DOHH2 (cell line): ENCODE data around the gene OPRD1.

Experiments used
- H3F3A ChIP-seq: fragments of 200-600 bp; sonication (generic), shearing (Covaris generic); 2 replicates; pipeline ENCODE4 v1.6.0; 2016; ENCODE audit warnings: antibody characterized with exemption, mild to moderate bottlenecking; ENCODE audit not compliant: control insufficient read depth, insufficient read depth
- H3K27ac ChIP-seq: fragments of 200-600 bp; sonication (generic); 2 replicates; pipeline ENCODE4 v1.5.1; 2014; ENCODE audit warnings: low read depth, mild to moderate bottlenecking, low read length, moderate library complexity
- H3K27me3 ChIP-seq: fragments of 200-600 bp; sonication (generic); 2 replicates; pipeline ENCODE4 v1.6.1; 2014; ENCODE audit warnings: mild to moderate bottlenecking, low read length, mixed read lengths; ENCODE audit not compliant: control insufficient read depth
- H3K36me3 ChIP-seq: fragments of 200-600 bp; sonication (generic); 2 replicates; pipeline ENCODE4 v1.6.1; 2014; ENCODE audit warnings: mild to moderate bottlenecking, low read length, moderate library complexity, mixed read lengths; ENCODE audit not compliant: control insufficient read depth
- H3K4me1 ChIP-seq: fragments of 200-600 bp; sonication (generic); 2 replicates; pipeline ENCODE4 v1.6.1; 2014; ENCODE audit warnings: mild to moderate bottlenecking, low read length, mixed read lengths; ENCODE audit not compliant: control insufficient read depth
- H3K4me2 ChIP-seq: fragments of 200-600 bp; sonication (generic); 2 replicates; pipeline ENCODE4 v1.6.0; 2014; ENCODE audit warnings: mild to moderate bottlenecking, low read length, moderate library complexity
- H3K4me3 ChIP-seq: fragments of 200-600 bp; sonication (generic); 2 replicates; pipeline ENCODE4 v1.5.1; 2014; ENCODE audit warnings: mild to moderate bottlenecking, low read length, mixed read lengths
- H3K79me2 ChIP-seq: fragments of 200-600 bp; sonication (generic); 2 replicates; pipeline ENCODE4 v1.6.1; 2014; ENCODE audit warnings: mild to moderate bottlenecking, low read length, mixed read lengths; ENCODE audit not compliant: control insufficient read depth
- H3K9me2 ChIP-seq: fragments of 200-600 bp; sonication (generic); replicated peaks from 2 replicates; pipeline ENCODE4 v1.6.1; 2014; ENCODE audit warnings: mild to moderate bottlenecking, low read length, mixed read lengths; ENCODE audit not compliant: control insufficient read depth
- H3K9me3 ChIP-seq: fragments of 200-600 bp; sonication (generic); 2 replicates; pipeline ENCODE4 v1.6.1; 2014; ENCODE audit warnings: antibody characterized with exemption, low read length, mixed read lengths; ENCODE audit not compliant: control insufficient read depth, insufficient read depth
- H4K20me1 ChIP-seq: fragments of 200-600 bp; sonication (generic); 2 replicates; pipeline ENCODE4 v1.6.0; 2014; ENCODE audit warnings: low read depth, mild to moderate bottlenecking, antibody characterized with exemption, low read length, moderate library complexity; ENCODE audit not compliant: control insufficient read depth, insufficient read depth
- EZH2phosphoT487 ChIP-seq: fragments of 200-600 bp; sonication (generic); IDR thresholded peaks from 2 replicates; pipeline ENCODE4 v1.6.1; 2017; ENCODE audit warnings: borderline replicate concordance, mild to moderate bottlenecking, antibody characterized with exemption, low read length, moderate library complexity, mixed read lengths
- TF ChIP-seq, protein P1 (sequence below): fragments of 200-600 bp; sonication (generic); IDR thresholded peaks from one replicate; pipeline ENCODE4 v1.5.1; 2014; ENCODE audit warnings: antibody characterized with exemption, mild to moderate bottlenecking, low read depth, low read length; ENCODE audit not compliant: poor library complexity, severe bottlenecking

Gene OPRD1

DNA sequence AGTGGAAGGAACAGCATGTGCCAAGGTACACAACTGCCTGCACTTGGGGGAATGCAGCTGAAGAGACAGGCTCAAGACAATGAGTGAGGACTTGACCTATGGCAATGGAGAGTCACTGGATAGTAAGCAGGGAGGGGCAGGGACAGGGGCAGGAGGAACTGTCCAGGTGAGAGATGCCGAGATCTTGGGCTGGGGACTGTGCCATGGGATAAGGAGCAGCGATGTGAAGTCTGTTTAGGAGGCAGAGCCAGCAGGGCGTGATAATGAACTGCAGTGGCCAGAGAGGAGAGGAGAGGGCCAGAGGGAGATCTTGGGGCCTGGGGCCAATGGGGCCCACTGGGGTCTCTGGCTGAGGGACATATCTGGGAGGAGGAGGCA lies 84.6 kb downstream of the OPRD1 start:
- no peak for TF ChIP-seq EZH2phosphoT487
- H3K27me3 ChIP-seq = no peaks in the 10 kb centered on the region
- H3K79me2 ChIP-seq = no peaks in the 10 kb centered on the region
- H3F3A ChIP-seq = no peaks in the 10 kb centered on the region
- no peak overlapping the region for H3K4me3 ChIP-seq
- H3K9me3 ChIP-seq = no peaks in the 10 kb centered on the region
- H3K9me2 ChIP-seq = no peaks in the 10 kb centered on the region
- no peak overlapping the region for H3K27ac ChIP-seq
- no peaks in the 10 kb centered on the region; the same call in 1 of the 2 replicates for H4K20me1 ChIP-seq
- no peak overlapping the region for H3K4me2 ChIP-seq
- H3K36me3 ChIP-seq = peaks cover 7% of the 10 kb centered on the region; the same call in 1 of the 2 replicates
- H3K4me1 ChIP-seq = no peaks in the 10 kb centered on the region

DNA sequence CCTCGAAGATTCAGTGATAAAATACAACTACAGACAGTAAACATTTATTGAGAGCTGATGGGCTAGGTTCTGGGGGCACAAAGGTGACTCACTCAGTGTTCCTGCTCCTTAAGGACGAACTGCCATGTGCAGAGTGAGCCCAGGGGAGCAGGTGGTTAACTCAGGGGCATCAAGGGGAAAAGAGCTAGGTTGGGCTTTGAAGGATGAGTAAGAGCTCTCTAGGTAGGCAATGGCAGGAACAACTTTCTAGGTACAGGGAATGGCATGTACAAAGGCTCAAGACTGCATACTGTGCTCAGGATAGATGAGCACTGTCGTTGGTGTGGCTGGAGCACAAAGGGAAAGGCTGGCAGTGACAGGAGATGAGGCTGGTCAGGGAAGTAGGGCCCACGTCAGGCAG lies 85.8 kb downstream of the OPRD1 start:
- Histone ChIP-seq H3F3A (no peaks in the 10 kb centered on the region), H3K27me3 (no peaks in the 10 kb centered on the region), H4K20me1 (no peaks in the 10 kb centered on the region; the same call in 1 of the 2 replicates), H3K9me2 (no peaks in the 10 kb centered on the region), H3K36me3 (peaks cover 7% of the 10 kb centered on the region; the same call in 1 of the 2 replicates), H3K27ac (no peak overlapping the region), H3K4me1 (no peaks in the 10 kb centered on the region), H3K4me3 (no peak overlapping the region), H3K79me2 (peaks cover 2% of the 10 kb centered on the region; the same call in 1 of the 2 replicates), H3K9me3 (no peaks in the 10 kb centered on the region), H3K4me2 (no peak overlapping the region)
- no peak for TF ChIP-seq EZH2phosphoT487
- TF ChIP-seq, protein P1, sequence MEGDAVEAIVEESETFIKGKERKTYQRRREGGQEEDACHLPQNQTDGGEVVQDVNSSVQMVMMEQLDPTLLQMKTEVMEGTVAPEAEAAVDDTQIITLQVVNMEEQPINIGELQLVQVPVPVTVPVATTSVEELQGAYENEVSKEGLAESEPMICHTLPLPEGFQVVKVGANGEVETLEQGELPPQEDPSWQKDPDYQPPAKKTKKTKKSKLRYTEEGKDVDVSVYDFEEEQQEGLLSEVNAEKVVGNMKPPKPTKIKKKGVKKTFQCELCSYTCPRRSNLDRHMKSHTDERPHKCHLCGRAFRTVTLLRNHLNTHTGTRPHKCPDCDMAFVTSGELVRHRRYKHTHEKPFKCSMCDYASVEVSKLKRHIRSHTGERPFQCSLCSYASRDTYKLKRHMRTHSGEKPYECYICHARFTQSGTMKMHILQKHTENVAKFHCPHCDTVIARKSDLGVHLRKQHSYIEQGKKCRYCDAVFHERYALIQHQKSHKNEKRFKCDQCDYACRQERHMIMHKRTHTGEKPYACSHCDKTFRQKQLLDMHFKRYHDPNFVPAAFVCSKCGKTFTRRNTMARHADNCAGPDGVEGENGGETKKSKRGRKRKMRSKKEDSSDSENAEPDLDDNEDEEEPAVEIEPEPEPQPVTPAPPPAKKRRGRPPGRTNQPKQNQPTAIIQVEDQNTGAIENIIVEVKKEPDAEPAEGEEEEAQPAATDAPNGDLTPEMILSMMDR = no peak

DNA sequence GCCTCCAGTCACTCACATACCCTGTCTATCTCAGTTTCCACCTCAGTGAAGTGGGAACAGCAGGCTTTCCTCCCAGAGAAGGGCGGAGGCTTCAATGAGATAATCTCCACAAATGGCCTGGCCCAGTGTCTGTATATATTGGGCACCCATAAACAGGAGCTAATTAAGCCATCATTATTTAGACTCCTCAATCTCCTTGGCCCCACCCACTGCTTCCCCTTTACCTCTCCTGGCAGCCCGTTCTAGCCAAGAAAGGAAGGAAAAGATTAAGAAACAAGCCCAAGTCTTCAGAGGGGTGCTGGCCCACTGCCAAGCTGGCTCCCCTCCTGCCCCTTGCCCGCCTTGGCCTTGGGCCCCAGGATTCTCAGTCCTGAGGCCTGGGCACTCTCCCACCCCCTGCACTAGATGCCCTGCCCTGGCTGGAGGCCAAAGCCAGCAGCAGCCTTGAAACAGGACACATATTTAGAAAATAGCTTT lies 86.5 kb downstream of the OPRD1 start:
- Histone ChIP-seq H3F3A (no peaks in the 10 kb centered on the region), H3K4me3 (no peak overlapping the region), H3K27ac (no peak overlapping the region), H3K79me2 (peaks cover 2% of the 10 kb centered on the region; the same call in 1 of the 2 replicates), H3K4me1 (no peaks in the 10 kb centered on the region), H3K27me3 (no peaks in the 10 kb centered on the region), H3K36me3 (peaks cover 7% of the 10 kb centered on the region; the same call in 1 of the 2 replicates), H3K9me2 (no peaks in the 10 kb centered on the region), H3K9me3 (no peaks in the 10 kb centered on the region), H3K4me2 (no peak overlapping the region), H4K20me1 (no peaks in the 10 kb centered on the region; the same call in 1 of the 2 replicates)
- TF ChIP-seq, protein P1 = no peak
- TF ChIP-seq EZH2phosphoT487 = no peak

DNA sequence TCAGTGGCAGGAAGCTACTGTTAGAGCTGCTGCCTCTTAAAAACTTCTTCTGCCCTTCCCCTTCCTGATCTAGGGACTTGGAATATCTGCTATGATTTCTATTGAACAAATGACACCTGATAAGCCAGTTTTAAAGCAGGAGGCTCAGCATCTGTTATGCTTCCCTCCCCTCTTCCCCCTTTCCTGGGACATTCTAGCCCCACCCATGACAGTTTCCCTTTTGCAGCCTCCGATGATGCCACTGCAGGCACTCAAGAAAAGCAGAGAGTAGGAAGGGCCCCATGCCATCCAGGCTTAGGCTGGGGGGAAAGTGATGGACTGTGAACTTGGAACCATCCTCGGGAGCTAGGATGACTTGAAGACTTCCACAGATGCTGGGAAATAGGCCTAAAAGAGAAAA lies 87.3 kb downstream of the OPRD1 start:
- no peak overlapping the region for H3K27ac ChIP-seq
- H3K4me2 ChIP-seq = no peak overlapping the region
- H3K4me1 ChIP-seq = no peaks in the 10 kb centered on the region
- 0 out of 2 replicates have a peak, but pooled peaks cover 3% of the 10 kb centered on the region for H3K36me3 ChIP-seq
- peaks cover 2% of the 10 kb centered on the region; the same call in 1 of the 2 replicates for H3K79me2 ChIP-seq
- no peaks in the 10 kb centered on the region for H3K9me2 ChIP-seq
- no peaks in the 10 kb centered on the region for H3K27me3 ChIP-seq
- no peaks in the 10 kb centered on the region; the same call in 1 of the 2 replicates for H4K20me1 ChIP-seq
- no peaks in the 10 kb centered on the region for H3K9me3 ChIP-seq
- H3K4me3 ChIP-seq = no peak overlapping the region
- no peaks in the 10 kb centered on the region for H3F3A ChIP-seq
- no peak for TF ChIP-seq EZH2phosphoT487
- TF ChIP-seq, protein P1 = no peak
